ENCODE data around the gene PACS1.
A peak's percentile ranks its signal among the peaks of the same experiment; 100 is the strongest.
"Not testable (repeated sequence)": the region's sequence is repeated elsewhere in the genome, so short reads cannot be mapped to it uniquely, and the experiment has no call there.

PACS1 gene

DNA sequence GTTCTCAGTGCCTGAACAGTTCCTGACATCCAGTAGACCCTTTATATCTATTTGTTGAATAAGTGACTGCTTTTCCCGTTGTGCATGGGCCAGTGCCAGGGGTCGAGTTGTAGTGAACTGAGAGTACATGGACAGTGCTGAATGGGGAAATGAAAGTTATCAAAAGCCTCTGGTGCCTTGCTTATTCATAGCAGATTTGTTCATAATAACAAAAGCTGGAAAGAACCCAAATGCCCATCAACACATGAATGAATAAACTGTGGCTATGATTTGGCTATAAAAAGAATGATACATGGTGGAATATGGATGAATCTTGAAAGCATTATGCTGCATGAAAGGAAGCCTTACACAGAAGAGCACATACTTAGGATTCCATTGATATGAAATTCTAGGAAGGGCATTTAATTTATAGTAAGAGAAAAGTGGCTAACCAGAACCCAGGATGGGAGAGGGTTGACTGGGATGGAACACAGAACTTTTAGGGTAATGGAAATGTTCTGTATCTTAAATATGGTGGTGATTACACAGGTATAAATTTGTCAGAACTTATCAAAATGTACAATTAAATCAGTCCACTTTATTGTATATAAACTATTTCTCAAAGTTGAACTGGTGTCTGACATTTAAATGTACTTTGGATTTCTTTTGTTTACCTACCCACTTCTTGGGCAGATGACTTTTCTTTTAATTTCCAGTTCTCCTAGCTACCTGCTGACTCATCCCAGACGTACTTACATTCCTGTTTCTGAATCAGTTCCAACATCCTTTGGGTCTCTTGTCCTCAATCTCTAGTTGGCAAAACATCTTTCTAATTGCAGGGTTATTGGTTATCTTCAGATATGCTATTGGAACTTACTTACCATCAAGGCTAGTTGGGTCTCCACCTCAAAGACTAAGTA, 42.8 kb downstream of the PACS1 start:
- DNase-seq: no peak

DNA sequence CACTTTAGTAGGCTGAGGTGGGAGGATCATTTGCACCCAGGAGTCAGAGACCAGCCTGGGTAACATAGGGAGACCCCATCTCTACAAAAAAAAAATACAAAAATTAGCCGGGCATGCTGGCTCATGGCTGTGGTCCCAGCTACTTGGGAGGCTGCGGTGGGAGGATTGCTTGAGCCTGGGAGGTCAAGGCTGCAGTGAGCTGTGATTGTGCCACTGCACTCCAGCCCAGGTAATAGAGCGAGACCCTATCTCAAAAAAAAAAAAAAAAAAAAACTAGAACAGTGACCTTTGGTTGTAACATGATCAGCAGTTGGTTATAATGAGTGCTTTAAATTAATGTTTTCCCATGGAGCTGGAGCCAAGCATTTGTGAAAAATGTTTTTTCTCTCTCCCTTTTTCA, 44.9 kb downstream of the PACS1 start:
- DNase-seq: not testable (repeated sequence)

DNA sequence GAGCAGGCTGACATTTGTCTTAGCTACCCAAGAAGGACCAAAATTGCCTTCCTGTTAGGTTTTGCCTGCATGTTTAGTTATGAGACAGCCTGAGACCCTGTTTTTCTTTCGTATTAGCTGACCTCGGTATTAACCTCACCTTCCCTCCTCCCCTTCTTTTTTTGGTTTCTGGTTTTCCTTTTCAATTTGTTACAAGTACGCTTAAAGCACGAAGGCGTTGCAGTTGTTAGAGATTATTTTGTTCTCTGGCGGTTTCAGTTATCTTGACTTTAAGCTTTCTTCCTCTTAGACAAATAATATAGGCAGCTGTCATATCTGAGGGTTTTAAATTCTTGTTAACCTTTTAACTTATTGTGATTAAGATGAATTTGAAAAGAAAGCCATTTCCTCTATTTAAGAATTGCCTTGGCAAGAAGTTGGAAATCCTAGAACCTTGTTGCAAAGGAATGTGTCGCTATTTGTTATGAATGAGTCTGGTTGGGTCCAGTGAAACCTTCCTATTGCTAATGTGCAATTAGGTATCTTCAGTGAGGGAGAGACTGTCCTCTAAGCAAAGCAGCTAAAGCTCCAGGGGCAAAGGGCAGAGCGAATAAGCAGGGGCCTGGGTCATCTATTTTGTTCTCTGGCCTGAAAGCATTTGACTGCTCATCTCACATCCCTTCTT, 45.7 kb downstream of the PACS1 start:
- no peak for DNase-seq

DNA sequence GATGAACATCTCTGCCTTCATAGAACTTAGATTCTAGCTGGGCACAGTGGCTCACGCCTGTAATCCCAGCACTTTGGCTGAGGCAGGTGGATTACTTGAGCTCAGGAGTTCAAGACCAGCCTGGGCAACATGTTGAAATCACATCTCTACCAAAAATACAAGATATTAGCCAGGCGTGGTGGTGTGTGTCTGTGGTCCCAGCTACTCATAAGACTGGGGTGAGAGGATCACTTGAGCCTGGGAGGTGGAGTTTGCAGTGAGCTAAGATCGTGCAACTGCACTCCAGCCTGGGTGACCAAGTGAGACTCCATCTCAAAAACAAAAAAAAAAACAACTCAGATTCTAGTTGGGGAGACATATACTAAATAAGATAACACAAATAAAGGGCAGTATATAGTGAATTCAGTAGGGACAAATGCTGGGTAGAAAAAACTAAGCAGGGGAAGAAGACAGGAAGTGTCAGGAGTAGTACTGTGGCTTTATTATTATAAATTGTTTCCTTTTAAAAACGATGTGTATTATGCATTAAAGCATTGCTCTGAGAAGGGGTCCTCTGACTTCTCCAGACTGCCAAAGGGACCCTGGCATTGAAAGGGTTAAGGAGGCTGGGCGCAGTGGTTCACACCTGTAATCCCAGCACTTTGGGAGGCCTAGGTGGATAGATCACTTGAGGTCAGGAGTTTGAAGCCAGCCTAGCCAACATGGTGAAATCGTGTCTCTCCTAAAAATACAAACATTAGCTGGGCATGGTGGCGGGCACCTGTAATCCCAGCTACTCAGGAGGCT, 46.7 kb downstream of the PACS1 start:
- no peak for DNase-seq

DNA sequence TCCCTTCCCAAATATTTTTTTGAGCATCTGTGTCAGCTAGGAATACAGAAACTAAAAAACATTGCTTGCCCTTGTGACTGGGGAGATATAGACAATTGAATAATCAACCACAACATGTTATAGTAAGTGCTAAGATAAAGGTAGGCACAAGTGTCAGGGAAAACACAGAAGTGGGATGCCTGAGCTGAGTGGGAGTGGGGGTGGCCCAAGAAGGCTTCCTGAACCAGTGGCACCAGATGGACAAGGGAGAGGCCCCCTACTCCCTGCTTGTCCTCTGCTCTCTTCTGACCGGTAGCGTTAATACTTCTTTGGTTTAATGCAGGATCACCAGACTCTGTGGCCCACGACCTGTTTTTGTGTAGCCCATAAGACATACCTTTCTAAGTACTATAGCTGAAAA, 48.8 kb downstream of the PACS1 start:
- no peak for DNase-seq

DNA sequence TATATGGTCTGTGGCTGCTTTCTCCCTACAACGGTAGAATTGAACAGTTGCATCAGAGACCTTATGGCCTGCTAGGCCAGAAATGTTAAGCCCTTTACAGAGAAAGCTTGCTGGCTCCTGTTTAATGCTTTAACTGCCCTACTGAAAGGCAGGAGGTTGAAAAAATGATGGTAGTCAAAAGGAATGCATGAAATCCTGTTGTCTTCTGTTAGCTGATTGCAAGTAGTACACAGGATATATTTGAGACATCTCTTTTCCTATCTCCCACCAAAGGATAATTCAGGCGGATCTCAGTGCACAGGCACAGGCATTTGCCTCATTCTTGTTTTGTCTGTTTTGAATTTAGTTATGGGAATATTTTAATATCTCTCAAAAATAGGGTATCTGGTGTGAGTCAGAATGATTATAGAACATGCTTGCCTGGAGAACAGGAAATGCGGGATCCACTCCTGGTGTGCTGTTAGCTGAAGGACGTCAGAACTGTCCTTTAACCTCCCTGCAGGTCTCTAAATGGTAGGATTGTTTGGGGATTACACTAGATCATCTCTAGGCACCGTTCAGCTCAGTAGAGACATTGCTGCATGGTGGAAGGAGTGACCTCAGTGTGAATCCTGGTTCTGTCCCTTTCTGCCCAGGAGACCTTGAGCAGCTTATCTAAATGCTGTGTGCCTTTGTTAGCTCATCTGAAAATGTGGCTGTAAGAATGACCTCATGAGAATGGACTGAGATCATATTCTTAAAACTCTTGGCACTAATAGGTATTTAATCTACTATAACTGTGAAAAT, 49.5 kb downstream of the PACS1 start:
- no peak for DNase-seq

DNA sequence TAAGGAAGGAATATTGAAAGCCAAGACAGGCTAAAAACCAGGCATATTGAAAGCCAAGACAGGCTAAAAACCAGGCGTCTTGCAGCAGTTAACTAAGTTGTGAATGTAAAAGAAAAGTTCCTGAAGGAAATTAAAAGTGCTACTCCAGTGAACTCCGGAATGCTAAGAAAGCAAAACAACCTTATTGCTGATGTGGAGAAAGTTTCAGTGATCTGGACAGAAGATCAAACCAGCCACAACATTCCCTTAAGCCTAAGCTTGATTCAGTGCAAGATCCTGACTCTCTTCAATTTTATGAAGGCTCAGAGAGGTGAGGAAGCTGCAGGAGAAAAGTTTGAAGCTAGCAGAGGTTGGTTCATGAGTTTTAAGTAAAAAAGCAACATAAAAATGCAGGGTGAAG, 51.4 kb downstream of the PACS1 start:
- no peak for DNase-seq

DNA sequence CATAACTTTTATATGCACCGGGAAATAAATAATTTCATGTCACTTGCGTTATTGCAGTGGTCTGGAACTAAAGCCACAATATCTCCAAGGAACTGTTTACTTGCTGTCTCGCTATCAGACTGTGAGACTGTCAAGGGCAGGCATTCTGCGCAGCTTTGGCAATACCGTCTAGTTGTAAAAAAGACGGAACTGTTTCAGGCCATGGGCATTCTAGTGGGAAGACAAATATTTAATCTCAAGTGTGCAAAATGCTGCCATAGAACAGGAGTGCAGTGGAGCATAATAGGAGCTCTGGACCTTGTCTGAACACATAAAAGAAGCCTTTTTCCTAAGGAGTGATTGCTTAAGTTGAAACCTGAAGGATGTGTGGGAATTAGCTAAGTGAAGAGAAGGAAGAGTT, 53.8 kb downstream of the PACS1 start:
- DNase-seq: no peak

DNA sequence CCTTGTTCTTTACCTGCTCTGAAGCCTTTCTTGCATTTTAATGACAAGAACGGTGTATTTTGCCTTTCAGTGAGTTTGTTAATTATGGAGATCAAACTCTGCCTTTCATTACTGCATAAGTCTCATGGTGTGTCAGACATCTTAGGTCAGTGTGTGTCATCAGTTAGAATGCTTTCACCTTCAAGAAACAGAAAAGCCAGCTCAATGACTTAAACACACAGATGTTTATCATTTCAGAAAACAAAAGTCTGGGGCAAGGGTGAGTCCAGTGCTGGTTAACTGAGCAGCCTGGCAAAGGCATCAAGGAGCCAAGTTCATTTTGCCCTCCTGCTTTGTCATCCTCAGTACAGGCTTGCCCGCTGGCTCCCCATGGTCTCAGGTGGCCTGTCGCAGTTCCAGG, 54.5 kb downstream of the PACS1 start:
- no peak for DNase-seq

DNA sequence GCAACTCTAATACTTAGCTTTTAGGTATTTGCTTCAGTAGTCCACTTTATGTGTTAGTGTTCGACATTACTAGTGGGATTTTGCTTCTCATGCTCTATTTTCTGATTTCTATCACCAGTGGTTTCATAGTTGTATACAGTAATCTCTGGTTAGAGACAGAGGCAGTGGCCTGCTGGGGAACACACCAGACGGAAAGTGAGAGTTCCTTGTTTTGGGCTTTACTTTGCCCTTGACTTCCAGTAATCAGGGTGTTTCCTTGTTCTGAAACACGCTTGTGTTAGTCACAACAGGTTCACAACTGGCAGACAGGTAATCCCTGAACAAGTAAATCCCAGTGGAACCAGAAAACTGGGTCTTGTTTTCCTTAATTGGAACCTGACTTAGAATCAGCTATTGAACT, 56.0 kb downstream of the PACS1 start:
- no peak for DNase-seq

DNA sequence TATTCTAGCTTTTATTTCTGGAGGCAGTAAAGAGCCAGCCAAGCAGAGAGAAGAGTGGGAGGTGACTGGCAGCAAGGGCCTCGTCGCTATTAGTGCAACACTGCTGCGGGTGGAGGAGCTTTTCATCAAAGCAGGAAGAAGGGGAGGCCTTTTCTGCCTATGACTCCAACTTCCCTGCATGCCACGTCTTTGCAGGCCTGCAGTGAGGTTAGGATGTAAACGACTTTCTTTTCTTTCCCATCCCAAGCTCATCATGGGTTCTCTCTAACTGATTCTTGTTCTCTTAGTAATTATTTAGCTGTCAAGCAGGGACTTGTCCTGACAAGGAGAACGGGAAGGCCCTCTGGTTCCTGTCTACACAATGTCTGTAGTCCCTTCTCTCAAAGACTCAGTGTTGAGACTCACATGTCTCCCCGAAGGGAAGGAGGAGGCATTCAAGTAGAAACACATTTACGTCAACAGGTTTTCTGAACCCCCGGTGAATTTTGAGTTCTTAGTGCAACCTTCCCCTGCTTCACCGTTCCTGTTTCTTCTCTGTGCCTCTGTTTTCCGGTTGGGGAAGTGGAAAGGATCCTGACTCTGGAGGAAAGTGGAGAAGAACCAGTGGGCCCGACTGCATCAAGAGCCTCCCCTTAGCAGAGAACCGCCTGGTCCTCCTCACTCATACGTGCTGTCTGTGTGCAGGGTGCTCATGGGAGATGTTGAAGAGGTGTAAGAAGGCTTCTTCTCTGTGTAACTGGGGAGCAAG, 56.9 kb downstream of the PACS1 start:
- peak; percentile 50 for DNase-seq

DNA sequence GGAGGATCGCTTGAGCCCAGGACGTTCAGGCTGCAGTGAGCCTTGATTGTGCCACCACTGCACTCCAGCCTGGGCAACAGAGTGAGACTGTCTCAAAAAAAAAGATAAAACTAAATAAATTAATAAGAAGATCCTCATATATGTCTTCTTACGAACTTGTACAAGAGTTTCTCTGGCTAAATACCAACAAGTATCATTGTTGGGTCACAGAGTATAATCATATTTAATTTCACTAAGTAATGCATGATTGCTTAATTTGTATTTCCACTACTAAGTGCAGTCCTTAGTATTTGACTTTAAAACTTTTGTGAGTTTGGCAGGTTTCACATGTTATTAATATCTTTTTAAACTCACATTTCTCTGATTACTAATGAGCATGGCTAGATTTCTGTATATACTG, 60.9 kb downstream of the PACS1 start:
- DNase-seq: no peak

DNA sequence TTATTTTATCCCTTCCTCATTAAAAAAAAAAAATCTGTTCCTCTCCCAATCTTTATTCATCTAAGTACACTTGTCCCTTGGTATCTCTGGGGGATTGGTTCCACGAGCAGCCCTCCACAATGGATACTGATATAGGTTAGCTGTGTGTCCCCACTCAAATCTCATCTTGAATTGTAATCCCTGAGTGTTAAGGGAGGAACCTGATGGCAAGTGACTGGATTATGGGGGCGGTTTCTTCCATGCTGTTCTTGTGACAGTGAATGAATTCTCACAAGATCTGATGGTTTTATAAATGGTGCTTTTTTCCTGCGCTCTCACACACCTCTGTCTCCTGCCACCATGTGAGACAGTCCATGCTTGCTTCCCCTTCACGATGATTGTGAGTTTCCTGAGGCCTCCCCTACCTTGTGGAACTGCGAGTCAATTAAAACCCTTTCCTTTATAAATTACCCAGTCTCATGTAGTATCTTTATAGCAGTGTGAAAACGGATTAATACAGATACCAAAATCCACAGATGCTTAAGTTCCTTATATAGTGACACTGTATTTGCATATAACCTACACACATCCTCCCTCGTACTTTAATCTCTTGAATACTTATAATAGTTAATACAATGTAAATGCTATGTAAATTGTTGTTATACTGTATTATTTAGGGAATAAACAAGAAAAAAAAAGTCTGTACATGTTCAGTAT, 62.0 kb downstream of the PACS1 start:
- no peak for DNase-seq

DNA sequence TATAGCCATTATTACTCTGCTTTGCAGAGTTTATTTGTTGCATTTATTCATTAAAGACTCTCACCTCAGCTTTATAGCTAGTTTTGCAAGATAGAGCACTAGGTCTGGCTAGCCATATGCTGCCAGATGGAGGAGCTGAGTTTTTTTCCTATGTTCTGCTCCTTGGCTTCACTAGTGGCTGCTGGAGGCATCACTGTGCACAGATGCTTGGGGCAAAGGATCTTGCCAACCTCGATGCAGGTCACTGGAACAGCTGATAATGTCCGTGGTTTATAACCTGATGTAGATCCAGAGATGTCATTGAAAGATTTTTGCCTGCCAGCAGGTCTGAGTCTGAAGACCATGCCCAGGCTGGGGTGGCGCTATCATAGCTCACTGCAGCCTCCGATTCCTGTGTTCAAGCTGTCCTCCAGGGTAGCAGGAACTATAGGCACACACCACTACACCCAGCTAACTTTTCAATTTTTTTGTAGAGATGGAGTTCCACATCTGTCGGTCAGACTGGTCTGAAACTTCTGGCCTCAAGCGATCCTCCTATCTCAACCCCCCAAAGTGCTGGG, 63.2 kb downstream of the PACS1 start:
- DNase-seq: no peak

DNA sequence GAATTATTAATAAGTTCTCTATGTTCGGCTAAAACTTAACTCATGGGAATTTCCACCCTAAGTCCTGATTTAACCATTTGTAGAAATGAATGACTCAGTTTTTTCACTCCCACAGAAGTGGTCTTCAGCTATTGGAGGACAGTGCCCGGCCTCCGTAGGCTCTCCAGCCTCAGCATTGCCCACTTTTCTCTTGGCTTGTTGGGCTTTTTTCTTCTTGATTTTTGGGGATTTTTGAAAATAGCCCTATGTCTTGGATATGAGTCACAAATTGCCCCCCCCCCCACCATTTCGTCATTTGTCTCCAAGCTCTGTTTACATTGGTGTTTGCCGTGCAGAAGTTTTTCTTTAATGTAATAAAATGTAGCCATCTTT, 66.7 kb downstream of the PACS1 start:
- DNase-seq: no peak

DNA sequence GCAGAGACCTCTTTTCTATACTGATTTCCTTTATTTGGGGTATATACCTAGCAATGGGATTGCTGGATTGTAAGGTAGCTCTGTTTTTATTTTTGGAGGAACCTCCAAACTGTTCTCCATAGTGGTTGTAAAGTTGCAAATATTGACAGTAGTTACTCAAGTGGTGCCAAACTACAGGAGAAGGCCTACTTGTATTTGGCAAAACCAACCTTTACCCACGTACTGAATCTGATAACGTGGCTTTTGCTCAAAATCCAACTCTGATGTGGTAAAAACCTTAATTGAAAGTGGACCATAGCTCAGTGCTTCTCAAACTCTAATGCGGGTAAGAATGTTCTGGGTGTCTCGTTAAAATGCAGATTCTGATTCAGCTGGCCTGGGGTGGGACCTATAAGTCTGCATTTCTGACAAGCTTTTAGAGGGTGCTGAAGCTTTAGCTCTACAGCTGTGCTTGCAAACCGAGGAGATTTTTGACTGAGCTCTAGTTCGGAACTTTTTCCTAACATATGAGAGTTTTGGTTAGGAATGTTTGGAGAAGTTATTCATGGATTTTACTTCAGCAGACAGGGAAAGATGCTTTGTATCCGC, 69.8 kb downstream of the PACS1 start:
- no peak for DNase-seq

DNA sequence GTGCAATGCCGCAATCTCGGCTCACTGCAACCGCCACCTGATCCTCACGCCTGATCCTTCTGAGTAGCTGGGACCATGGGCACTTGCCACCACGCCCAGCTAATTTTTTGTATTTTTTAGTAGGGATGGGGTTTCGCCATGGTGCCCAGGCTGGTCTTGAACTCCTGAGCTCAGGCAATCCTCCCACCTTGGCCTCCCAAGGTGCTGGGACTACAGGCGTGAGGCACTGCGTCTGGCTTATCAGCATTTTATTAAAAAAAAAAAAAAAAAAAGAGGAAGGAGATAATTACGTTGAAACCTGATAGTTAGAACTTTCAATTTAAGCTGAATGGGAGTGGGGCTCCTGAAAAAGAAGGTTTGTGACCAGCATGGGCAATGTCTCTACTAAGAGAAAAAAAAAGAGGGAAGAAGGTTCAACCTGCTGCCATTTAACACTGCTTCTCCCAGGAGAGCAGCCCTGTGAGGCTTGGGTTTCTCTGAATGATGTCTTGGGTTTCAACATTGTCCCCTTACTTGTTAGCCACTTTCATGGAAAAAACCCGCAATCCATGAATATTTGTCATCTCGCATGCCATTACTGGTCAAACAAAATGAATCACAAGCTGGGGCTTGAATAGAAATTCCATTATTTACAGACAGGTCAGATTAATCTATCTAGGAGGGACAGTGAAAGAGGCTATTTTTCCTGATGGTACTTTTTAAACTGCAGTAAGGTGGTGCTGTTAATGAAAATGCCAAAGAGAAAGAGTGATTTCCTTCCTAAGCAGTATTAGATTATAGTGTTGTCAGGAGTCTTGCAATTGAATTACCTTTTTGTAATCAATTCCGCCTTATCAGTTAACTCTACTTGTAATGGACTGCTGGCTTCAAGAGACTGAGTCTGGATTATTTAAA, 72.5 kb downstream of the PACS1 start:
- no peak for DNase-seq

DNA sequence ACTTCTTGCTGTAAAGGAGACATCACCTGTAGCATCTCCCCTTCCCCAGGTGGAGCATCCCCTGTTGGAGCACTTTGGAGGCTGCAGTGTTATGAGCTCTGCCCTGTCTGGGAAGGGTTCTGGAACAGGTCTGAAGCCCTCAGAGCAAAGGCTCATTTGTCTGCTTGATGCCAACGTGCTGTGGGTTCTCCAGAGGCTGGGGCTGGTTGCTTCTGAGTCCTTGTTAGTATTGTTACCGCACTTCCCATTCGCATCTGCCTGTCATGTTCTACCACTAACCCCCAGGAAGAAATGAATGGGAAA, 73.1 kb downstream of the PACS1 start:
- no peak for DNase-seq

DNA sequence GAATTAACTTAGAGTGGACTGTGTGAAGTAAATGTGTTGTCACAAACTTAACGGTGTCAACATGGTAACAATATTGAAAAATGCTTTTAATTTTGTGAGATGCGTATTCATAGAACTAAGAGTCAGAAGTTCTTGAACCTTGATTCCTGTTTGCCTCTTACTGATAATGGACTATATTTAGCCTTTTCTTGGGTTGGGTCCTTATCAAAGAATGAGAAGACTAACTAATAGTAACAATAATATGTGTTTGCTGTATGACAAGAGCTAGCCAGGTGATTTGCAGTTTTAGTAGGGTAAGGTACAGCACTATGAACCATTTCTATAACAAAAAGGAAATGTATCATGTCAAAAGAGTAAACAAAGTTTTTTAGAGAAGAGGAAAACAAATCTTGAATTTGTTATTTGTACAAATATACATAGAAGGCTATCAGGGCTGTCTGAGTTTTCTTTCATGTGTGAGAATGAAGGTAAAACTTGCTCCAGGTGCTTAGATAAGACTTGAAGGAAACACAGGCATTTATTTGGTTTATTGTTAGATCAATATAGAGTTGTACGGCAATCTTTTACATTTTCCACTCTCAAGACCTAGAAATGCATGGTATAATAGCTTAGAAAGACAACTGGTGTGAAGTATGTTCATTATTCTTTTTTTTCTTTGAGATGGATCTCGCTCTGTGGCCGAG, 74.1 kb downstream of the PACS1 start:
- DNase-seq: no peak

Measured in activated CD4-positive, alpha-beta T cell treated with anti-CD3 and anti-CD28 coated beads for 1 hour (primary cell).